ENCODE data around the gene RASGRF1. TPM values are rescaled to one million over a fixed set of nuclear protein-coding genes. Genes with fewer than 3 reads are reported as not detected.

The RASGRF1 gene
- total and polyA plus RNA-seq, 9 of the 15 experiments (the other 6 are each of a cell fraction or from before 2014, with no cell fraction given), result 0.03 to 0.58 (median 0.06) TPM; not detected in 1

- TF ChIP-seq GTF3C2 (IDR thresholded peaks at IDR 0.05; ENCODE audit: borderline replicate concordance, extremely low read depth, insufficient read length) (no peak), ID3 (CRISPR knock-in tag; IDR thresholded peaks at IDR 0.05) (no peak), ID3 (tag; IDR thresholded peaks at IDR 0.05) (no peak)
These were observed 1.8 kb upstream of the RASGRF1 start (continued) for GRCh38 chr15:79092382-79092781.

- BruUV-seq (replicated peaks), result no TSS peak
- intact Hi-C loops (cut with micrococcal nuclease) (no loop called here), in situ Hi-C loops (cut with MboI) (no loop called here)
- 27% methylated on average over 25 of the region's 53 CpGs for WGBS (ENCODE audit: insufficient coverage, low coverage, missing lambda C conversion rate)
- H3K27me3 ChIP-seq (ENCODE audit: control insufficient read depth in 2 of 2, insufficient read depth in 2 of 2, low read length in 2 of 2), result peaks cover 5 to 51% of the 10 kb centered on the region in 2 experiments; a peak in 4 of 5 replicates
- no peak overlapping the region for H3K27ac ChIP-seq (ENCODE audit: extremely low read depth, low read depth, low read length)
- ChIA-PET POLR2A (interaction anchor here (0.6 kb wide), 1 partner anchor 45 kb away, joined by 3 read pairs; no protein-coding TSS in a partner anchor), CTCF (ENCODE audit: low intra/inter-chr PET ratio) (no interaction called here)
- H4K20me1 ChIP-seq (replicated peaks; ENCODE audit: control insufficient read depth, insufficient read depth, low read length), result no peaks in the 10 kb centered on the region; the same call in 1 of the 2 replicates
- no peaks in the 10 kb centered on the region for H3K79me2 ChIP-seq (ENCODE audit: control insufficient read depth, insufficient read depth, low read length)
- DNase-seq (ENCODE audit: extremely low read depth in 1 of 4, low spot score in 3 of 4), result no peak
- H3K4me3 ChIP-seq, result no peak overlapping the region
- no peak overlapping the region for H2AFZ ChIP-seq (ENCODE audit: low read depth, low read length)
- no peaks in the 10 kb centered on the region for H3K9me3 ChIP-seq (replicated peaks; ENCODE audit: control insufficient read depth, insufficient read depth, low read depth, low read length)
- no peak overlapping the region for H3K9ac ChIP-seq (ENCODE audit: insufficient read depth in 1 of 2, low read depth in 2 of 2, low read length in 2 of 2)
- H3K4me1 ChIP-seq (replicated peaks in 1 of 2; ENCODE audit: control insufficient read depth in 2 of 2, insufficient read depth in 2 of 2, low read length in 2 of 2), result peaks cover 0 to 17% of the 10 kb centered on the region in 2 experiments; a peak in 1 of 5 replicates
- no peaks in the 10 kb centered on the region for H3K9me1 ChIP-seq (ENCODE audit: control insufficient read depth, insufficient read depth, low read length)
- no peak overlapping the region for H3K4me2 ChIP-seq (ENCODE audit: insufficient read depth, low read length)
- no peaks in the 10 kb centered on the region for H3K36me3 ChIP-seq (ENCODE audit: control insufficient read depth, insufficient read depth, low read length)
- no peak for FAIRE-seq
- ATAC-seq, result no peak
- TF ChIP-seq IRF9 (tag; IDR thresholded peaks at IDR 0.05), result no peak
- no peak for TF ChIP-seq NELFE (IDR thresholded peaks at IDR 0.05; ENCODE audit: insufficient read depth, insufficient read length)
- no peak for TF ChIP-seq MITF (IDR thresholded peaks at IDR 0.05)
- no peak for TF ChIP-seq HNRNPLL (IDR thresholded peaks at IDR 0.05; ENCODE audit: low read depth, low read length, poor library complexity, severe bottlenecking)
- TF ChIP-seq NRF1 (conservative IDR thresholded peaks at IDR 0.05 in 1 of 2, IDR thresholded peaks at IDR 0.05 in 1 of 2), result no peak
- no peak for TF ChIP-seq GTF2F1 (IDR thresholded peaks at IDR 0.05; ENCODE audit: low read depth, low read length)
- TF ChIP-seq ZNF197 (CRISPR knock-in tag; IDR thresholded peaks at IDR 0.05; ENCODE audit: low read depth), result no peak
- TF ChIP-seq CBFA2T3 (IDR thresholded peaks at IDR 0.05), result no peak
- no peak for TF ChIP-seq DIDO1 (tag; IDR thresholded peaks at IDR 0.05; ENCODE audit: low read depth)
- no peak for TF ChIP-seq ZKSCAN8 (CRISPR knock-in tag; IDR thresholded peaks at IDR 0.05)
- TF ChIP-seq CBX5 (IDR thresholded peaks at IDR 0.05; ENCODE audit: borderline replicate concordance, low read depth), result no peak
- no peak for TF ChIP-seq RFX7 (CRISPR knock-in tag; IDR thresholded peaks at IDR 0.05)
- no peak for TF ChIP-seq ZKSCAN1 (IDR thresholded peaks at IDR 0.05; ENCODE audit: low read depth, low read length)
These were observed 756 bp upstream of the RASGRF1 start for GRCh38 chr15:79091204-79091867.
